Vagina (tissue), 2 donors: ENCODE data around the gene MRPS10. TPM values are rescaled to one million over a fixed set of nuclear protein-coding genes. Genes with fewer than 3 reads are reported as not detected.

Experiments used
- DNase-seq, 2 donors: peaks; one replicate each; pipeline ENCODE4 v3.0.0-alpha.2; 2017; ENCODE audit errors: extremely low spot score in 2 of 2
- H3K27ac ChIP-seq: fragments of 200-600 bp; sonication (generic); one replicate; pipeline ENCODE4 v1.5.1; 2019
- H3K27me3 ChIP-seq: fragments of 200-600 bp; sonication (generic); one replicate; pipeline ENCODE4 v1.5.1; 2019
- H3K36me3 ChIP-seq, 2 donors: fragments of 200-600 bp; sonication (generic); one replicate each; pipeline ENCODE4 v1.5.1; 2017 to 2019
- H3K4me1 ChIP-seq: fragments of 200-600 bp; sonication (generic); one replicate; pipeline ENCODE4 v1.5.1; 2019
- H3K4me3 ChIP-seq, 2 donors: fragments of 200-600 bp; sonication (generic); 1 replicate in 1 of 2; 2 replicates in 1 of 2; pipeline ENCODE4 v1.5.1; 2016 to 2019
- H3K9me3 ChIP-seq: fragments of 200-600 bp; sonication (generic); one replicate; pipeline ENCODE4 v1.5.1; 2019
- CTCF ChIP-seq, 3 experiments: fragments of 450-650 bp in 2 of 3; fragments of 200-600 bp in 1 of 3; sonication (generic) in 1 of 3; IDR thresholded peaks; one replicate each; pipeline ENCODE4 v1.5.1; 2017 to 2019; ENCODE audit warnings: antibody characterized with exemption in 3 of 3, mild to moderate bottlenecking in 2 of 3, moderate library complexity in 2 of 3
- POLR2A ChIP-seq, 2 donors: fragments of 450-650 bp; IDR thresholded peaks; one replicate each; pipeline ENCODE4 v1.6.1; 2017; ENCODE audit warnings: antibody characterized with exemption in 2 of 2, mild to moderate bottlenecking in 2 of 2, moderate library complexity in 2 of 2
- POLR2AphosphoS5 ChIP-seq, 2 donors: sonication (generic); formaldehyde crosslinking; IDR thresholded peaks; one replicate each; pipeline ENCODE4 v1.9.0; 2017; ENCODE audit warnings: antibody characterized with exemption in 2 of 2, mild to moderate bottlenecking in 2 of 2, low read depth in 1 of 2; ENCODE audit not compliant: insufficient read depth in 1 of 2
- intact Hi-C: fragments of 100-400 bp; cut with DNase I; formaldehyde crosslinking; loops from one replicate; pipeline ENCODE4 v1.15.1; 2023
- total RNA-seq: library from RNA; depleted of rRNA; stranded (reverse); fragments of >200 nt; gene quantifications from one replicate; pipeline ENCODE4 v1.2.3, GENCODE V29; 2016

MRPS10 gene
- total RNA-seq, 1 donor from 2014 or later: 21.4 TPM

- Histone ChIP-seq H3K4me1 (peaks cover 16% of the 10 kb centered on the region), H3K27me3 (no peaks in the 10 kb centered on the region), H3K4me3 (no peak overlapping the region), H3K9me3 (no peaks in the 10 kb centered on the region), H3K36me3 (peaks cover 0 to 24% of the 10 kb centered on the region in 2 donors), H3K27ac (no peak overlapping the region)
- no peak for DNase-seq
- TF ChIP-seq CTCF (IDR thresholded peaks at IDR 0.05) (no peak), POLR2AphosphoS5 (IDR thresholded peaks at IDR 0.05; ENCODE audit: insufficient read depth in 1 of 2, low read depth in 1 of 2) (no peak), POLR2A (IDR thresholded peaks at IDR 0.05) (no peak)
- intact Hi-C loops: no loop called here
Measured at GRCh38 chr6:42241915-42242314, 24.3 kb upstream of the MRPS10 start.

GRCh38 chr6:42239736-42240375 is 22.2 kb upstream of the MRPS10 start:
- intact Hi-C loops: no loop called here

GRCh38 chr6:42239333-42239732 is 21.7 kb upstream of the MRPS10 start:
- H3K4me3 ChIP-seq: no peak overlapping the region
- no peak overlapping the region for H3K27ac ChIP-seq
- intact Hi-C loops: no loop called here
- H3K36me3 ChIP-seq: peaks cover 0 to 31% of the 10 kb centered on the region in 2 donors
- H3K27me3 ChIP-seq: no peaks in the 10 kb centered on the region
- no peak for DNase-seq
- H3K9me3 ChIP-seq: no peaks in the 10 kb centered on the region
- TF ChIP-seq CTCF (IDR thresholded peaks at IDR 0.05) (no peak), POLR2A (IDR thresholded peaks at IDR 0.05) (no peak), POLR2AphosphoS5 (IDR thresholded peaks at IDR 0.05; ENCODE audit: insufficient read depth in 1 of 2, low read depth in 1 of 2) (no peak)
- peaks cover 16% of the 10 kb centered on the region for H3K4me1 ChIP-seq

More at GRCh38 chr6:42239736-42240375, 22.2 kb upstream of the MRPS10 start:
- H3K36me3 ChIP-seq: peaks cover 0 to 31% of the 10 kb centered on the region in 2 donors
- H3K27ac ChIP-seq: peak overlapping the region; percentile 3
- H3K4me3 ChIP-seq: no peak overlapping the region
- H3K27me3 ChIP-seq: no peaks in the 10 kb centered on the region
- no peaks in the 10 kb centered on the region for H3K9me3 ChIP-seq
- TF ChIP-seq POLR2A (IDR thresholded peaks at IDR 0.05) (no peak), CTCF (IDR thresholded peaks at IDR 0.05) (no peak)
- H3K4me1 ChIP-seq: peaks cover 16% of the 10 kb centered on the region
- DNase-seq: no peak

- Histone ChIP-seq H3K27me3 (no peaks in the 10 kb centered on the region), H3K4me3 (no peak overlapping the region), H3K36me3 (peaks cover 0 to 29% of the 10 kb centered on the region in 2 donors), H3K9me3 (no peaks in the 10 kb centered on the region), H3K4me1 (peaks cover 16% of the 10 kb centered on the region), H3K27ac (no peak overlapping the region)
- intact Hi-C loops: no loop called here
- no peak for DNase-seq
- TF ChIP-seq POLR2A (IDR thresholded peaks at IDR 0.05) (no peak), CTCF (IDR thresholded peaks at IDR 0.05) (no peak), POLR2AphosphoS5 (IDR thresholded peaks at IDR 0.05; ENCODE audit: insufficient read depth in 1 of 2, low read depth in 1 of 2) (no peak)
Measured at GRCh38 chr6:42237857-42238256, 20.2 kb upstream of the MRPS10 start.

GRCh38 chr6:42236682-42237473 is 19.2 kb upstream of the MRPS10 start:
- H3K36me3 ChIP-seq: peaks cover 0 to 28% of the 10 kb centered on the region in 2 donors
- DNase-seq: no peak
- no peaks in the 10 kb centered on the region for H3K9me3 ChIP-seq
- no peak overlapping the region for H3K4me3 ChIP-seq
- TF ChIP-seq CTCF (IDR thresholded peaks at IDR 0.05) (no peak), POLR2A (IDR thresholded peaks at IDR 0.05) (no peak), POLR2AphosphoS5 (IDR thresholded peaks at IDR 0.05; ENCODE audit: insufficient read depth in 1 of 2, low read depth in 1 of 2) (no peak)
- intact Hi-C loops: no loop called here
- H3K27ac ChIP-seq: no peak overlapping the region
- H3K27me3 ChIP-seq: no peaks in the 10 kb centered on the region
- H3K4me1 ChIP-seq: peaks cover 16% of the 10 kb centered on the region
